NK-92 (cell line): ENCODE results near the gene STUM.

Source experiments
- DNase-seq: peaks from one replicate; lab custom pipeline; 2025; ENCODE audit not compliant: unreplicated experiment; lab: John Stamatoyannopoulos, UW

STUM gene

DNA sequence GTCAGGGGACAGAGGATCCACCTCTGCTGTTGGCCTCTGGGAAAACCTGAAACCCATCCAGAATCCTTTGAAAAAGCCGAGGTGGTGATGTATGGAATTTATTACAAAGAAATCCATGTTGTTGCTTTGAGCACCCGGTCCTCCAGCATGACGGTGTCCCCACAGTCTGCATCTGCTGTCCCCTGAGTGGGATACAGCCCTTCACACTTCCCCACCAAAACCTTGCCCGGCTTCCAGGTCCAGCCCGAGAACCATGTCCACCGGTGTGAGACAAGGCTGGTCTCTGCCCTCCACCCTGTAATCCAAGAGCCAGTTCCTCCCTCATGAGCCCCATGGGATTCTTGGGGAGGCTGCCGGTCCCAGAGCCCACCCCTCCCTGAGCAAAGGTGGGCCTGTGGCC lies 70.5 kb downstream of the STUM start:
- DNase-seq = no peak

DNA sequence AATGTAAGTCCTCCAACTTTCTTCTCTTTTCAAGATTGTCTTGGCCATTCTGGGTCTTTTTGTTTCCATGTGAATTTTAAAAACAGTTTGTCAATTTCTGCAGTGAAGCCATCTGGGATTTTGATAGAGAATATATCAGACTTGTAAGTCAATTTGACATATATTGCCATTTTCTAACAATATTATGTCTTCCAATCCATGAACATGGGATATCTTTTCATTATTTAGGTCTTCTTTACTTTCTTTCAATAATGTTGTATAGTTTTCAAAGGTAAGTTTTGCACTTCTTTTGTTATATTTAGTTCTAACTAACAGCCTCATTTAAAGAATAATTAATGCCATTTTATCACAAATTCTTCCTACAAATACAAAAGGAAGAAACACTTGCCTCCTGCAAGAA lies 73.4 kb downstream of the STUM start:
- no peak for DNase-seq

DNA sequence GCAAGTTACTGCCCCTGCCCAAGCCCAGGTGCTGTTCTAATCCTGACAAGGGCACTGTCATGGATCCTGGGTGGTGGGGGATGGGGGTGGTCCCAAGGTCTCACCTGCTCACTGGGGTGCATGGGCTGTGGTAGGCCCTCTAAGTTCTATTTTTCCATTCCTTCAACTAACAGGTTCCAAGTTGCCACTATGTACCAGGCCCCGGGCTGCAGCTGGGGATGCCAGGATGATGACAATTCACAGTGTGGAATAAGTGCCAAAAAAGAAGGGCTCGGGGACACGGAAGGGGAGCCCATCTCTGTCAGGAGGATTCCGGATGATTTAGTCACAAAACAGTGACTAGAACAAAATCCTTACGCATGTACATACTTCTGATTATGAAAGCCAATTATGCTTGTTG lies 76.0 kb downstream of the STUM start:
- DNase-seq = no peak

DNA sequence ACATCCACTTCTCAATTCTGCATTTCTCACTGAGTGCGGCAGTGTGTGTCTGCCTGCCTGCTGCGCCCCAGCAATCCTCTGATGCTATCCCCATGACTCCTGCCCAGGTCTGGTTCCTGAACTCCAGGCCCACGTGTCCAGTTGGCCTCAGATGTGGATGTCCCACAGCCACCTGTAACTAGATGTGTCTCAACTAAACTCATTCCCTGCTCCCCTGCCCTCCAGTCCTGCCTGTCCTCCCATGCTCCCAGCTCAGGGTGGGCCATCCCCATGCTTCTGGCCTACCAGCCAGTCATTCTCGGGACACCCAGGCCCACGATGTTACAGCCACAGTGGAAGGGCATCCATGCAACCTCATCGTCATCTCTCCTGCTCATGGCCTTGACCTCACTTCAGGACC lies 76.8 kb downstream of the STUM start:
- no peak for DNase-seq

DNA sequence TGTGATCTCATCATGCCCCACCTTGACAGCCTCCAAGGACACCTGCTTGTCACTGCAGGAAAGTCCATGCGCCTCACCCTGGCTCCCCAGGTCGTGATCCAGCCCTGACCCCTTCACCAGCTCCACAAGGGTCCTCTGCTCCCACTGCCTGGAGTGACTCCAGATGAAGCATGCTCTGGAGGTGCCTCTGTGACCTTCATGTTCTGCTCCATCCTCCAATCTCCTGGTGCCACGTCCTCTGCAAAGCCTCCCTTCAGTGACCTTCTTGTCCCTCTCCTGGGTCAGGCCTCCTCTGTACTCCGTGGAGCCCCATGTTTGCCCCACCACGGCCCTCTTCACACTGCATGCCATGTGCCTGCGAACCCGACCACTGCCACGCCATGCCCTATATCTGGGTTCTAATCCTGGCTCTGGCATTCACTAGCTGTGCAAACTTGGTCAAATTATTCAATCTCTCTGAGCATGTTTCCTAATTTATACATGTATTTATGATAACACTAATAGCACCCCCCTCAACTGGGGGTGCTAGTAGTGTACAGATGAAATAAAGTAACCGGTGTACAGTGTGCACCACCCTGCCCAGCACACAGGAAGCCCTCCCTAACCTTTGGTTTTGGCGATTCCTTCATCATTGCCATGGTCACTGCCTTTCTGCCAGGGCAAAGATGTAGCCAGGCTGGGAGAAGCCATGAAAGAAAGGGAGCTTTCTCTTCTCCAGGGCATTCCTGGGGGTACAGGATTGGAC lies 77.4 kb downstream of the STUM start:
- no peak for DNase-seq

DNA sequence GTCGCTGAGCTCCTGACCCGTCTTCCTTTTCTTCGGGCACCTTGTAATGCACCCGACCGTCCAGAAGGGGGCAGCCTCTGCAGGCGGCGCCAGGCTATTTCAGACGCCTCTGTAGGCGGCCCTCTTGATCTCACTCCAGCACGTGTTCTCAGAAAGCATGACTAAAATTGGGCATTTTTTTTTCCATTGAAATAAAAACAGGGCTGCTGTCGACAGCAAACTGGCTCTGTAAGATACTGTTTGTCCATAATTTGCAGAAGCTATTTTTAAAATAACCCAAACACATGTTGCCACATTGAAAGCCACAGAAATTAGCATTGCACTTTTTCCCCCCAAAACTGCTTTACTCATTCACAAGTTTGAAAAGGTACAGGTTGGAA lies 78.0 kb downstream of the STUM start:
- DNase-seq = no peak

DNA sequence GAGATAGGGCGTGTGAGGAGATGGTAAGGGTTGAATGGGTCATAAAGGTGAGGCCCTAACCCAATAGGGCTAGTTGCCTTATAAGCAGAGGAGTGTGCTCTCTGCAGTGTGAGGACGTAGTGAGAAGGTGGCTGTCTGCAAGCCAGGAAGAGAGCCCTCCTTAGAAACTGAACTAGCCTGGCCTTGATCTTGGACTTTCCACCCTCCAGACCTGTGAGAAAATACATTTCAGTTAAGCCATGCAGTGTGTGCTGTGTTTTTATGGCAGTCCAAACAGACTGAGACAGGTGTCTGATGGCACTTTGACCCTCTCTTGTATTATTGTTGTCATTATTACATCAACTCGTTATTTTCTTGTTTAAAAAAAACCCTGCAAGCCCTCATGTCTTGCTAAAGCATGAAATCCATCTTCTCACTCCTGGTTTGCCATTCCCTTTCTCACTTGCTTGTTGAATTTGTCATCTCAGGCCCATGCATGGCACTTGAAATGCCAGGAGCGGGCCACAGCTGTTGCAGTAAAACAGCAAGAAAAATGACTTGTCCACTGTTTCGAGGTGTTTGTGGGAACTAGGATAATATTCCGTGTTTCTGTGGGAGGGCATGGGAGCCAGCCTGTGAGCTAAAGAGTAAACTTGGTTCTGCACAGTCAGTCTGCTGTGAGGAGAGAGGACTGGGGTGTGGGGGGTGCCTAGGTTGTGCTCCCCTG lies 78.6 kb downstream of the STUM start:
- no peak for DNase-seq

DNA sequence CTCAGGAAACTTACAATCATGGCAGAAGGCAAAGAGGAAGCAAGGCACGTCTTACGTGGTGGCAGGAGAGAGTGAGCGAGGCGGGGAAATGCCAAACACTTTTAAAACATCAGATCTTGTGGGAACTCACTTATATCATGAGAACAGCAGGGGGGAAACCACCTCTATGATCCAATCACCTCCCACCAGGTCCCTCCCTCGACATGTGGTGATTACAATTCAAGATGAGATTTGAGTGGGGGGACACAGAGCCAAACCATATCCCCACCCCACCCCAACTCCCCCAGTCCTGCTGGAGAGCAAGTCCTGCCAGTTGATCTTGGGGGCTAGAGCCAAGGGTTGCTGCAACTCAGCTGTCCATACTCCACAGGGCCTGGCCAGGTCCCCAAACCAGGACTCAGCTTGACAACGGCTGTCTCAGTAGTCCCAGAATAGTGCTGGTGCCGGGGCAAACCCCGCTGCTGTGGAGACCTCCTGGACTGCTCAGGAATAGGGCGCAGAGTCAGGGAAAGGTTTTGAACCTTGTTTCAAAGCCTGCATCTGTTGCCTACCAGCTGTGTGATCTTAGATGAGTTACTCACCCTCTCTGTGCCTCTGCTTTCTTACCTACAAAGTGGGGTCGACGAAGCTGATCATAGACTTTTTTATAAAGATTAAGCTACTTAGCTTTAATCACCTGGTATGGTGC lies 79.5 kb downstream of the STUM start:
- no peak for DNase-seq

DNA sequence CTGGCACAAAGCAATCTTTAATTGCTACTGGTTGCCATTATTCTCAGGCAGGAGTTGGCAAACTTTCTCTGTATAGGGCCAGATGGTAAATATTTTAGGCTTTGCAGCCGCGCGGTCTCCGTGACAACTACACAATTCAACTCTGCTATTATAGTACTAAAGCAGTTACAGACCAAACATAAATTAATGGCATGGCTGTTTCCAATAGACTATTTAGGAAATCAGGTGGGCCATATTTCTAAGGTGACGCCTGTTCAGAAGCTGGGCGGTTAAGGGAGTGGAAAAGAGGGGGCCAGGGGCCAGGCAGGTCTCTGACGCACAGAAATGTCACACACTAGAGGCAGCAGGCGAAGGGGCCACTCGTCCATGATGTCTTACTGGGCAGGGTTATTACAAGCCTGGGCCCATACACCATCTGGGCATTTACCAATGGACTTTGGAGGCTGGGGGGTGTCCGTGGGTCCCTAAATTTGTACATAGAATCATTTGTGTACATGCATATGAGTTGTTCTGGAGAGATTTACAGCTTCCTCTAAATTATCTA lies 80.1 kb downstream of the STUM start:
- DNase-seq = no peak

DNA sequence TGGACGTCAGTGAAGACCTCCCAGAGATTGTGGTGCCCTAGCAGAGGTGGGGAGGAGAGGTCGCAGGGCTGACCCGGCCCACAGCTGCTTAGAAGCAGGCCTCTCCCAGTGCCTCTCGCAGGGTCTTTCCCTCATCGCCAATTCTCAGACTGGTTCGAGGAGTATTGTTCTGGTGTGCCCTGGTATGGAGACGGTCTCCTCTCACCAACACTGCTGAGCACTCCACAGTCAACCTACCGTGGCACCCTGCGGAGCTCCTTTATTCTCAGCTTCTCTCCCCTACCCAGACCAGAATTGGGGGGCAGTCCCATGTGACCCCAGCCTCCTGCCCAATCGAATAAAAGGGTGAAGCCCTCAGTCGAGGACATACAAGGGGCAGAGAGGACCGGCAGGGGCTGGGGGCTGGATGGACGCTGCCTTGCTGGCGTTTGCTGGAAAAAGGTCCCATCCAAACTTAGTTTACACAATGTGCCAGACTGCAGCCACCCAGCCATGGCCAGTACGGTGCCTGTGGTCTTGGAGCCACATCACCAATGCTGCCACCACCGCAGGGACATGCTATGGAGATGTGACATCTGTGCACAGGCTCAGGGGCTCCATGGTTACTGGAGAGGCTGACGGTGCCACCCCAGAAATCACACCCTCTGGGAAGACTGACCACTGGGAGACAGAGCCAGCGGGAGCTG lies 80.8 kb downstream of the STUM start:
- DNase-seq = no peak

DNA sequence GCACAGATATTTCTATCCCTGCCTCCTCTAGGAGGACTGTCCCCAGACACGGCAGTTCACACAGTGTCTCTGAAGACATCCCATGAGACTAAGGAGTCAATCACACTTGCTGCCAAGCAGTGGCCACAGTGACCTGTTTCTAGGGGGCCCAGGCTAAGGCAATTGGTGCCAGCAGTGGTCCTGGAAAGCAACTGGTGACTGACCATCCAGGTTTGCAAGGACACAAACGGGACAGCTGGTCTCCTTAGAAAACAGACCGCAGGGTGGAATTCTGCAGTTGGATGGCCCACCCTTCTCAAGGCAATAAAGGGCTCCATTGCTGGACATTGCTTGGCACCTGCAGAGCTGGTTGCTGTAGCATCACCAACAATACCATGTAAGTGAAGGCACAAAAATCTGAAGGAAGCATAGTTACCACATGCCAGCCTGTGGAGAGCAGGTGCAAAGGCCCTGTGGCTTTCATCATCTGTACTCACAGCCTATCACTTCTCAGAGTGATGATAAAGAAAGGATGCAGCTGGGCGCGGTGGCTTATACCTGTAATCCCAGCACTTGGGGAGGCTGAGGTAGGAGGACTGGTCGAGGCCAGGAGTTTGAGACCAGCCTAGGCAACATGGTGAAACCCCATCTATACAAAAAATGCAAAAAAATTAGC lies 81.5 kb downstream of the STUM start:
- no peak for DNase-seq

DNA sequence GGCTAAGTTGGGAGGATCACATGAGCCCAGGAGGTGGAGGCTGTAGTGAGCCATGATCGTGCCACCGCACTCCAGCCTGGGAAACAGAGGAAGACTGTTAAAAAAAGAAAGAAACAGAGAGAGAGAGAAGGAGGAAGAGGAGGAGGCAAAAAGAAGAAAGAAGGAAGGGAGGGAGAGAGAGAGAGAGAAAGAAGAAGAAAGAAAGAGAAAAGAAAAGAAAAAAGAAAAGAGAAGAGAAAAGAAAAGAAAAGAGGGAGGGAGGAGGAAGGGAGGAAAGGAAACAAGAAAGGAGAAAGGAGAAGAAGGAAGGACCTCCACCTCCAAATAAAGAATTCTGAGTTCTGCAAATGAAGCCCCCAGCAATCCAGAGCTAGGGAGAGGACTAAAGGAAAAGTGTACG lies 82.0 kb downstream of the STUM start:
- no peak for DNase-seq

DNA sequence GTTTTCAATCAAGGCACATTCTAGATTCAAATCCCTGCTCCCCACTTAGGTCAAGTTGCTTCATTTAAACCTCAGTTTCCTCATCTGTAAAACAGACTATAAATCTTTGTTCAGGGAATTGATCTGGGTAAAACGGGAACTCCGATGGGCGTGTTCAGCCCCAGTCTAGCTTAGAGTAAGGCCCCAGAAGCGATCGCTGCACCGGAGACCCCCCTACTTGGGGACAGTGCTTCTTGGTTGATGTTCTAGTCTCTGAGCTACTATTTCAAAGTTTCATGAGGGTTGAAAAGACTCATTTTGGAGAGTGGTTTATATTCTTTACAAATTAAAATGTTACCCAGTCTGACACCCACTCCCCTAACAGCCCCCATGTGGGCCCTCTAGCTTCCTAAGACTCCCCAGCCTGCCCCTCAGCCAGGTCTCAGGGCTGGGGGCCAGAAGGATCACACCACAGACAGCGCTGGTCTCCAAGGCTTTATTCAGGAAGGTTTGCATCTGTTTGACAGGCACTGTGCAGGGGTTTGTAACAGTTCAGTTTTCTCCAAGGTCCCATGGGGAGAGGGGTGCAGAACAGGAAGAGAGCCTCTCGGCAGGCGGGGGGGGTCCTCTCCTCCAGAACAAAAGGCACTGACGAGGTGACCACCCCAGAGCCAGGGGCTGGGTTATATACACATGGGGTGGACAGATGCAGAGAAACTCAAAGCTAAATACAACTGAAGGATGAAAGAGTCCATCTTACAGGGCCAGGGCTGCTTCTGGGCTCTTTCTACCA lies 82.9 kb downstream of the STUM start:
- no peak for DNase-seq

DNA sequence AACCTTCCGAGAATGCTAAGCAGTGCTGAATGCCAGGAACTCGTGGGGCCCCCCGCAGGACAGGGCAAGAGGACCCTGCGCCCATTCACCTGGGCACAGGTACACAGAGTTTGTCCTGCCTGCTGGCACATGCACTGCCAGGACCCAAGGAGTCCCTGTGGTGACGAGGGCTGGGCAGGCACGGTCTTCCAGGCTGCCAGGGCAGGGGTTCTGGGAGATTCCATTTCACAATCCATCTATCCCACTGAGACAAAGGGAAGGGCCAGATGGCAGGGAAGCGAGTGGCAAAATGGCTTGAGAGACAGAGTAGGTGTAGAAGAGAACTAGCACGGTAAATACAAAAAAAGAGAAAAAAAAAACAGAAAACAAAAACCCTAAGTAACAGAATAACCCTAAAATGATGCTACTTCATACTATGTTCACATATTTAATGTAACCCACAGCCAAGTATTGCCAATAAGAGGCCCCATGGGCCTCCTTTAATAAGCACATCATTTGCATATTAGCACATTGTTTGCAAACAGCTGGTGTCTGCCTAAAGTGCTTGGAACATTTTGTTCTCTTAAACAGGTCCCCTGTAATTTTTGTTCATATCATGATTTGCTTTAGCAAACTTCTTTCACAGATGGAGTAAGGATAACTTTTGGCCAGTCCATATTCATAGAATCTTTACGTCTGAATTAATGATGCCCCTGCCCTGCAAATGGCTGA lies 83.8 kb downstream of the STUM start:
- DNase-seq = no peak

DNA sequence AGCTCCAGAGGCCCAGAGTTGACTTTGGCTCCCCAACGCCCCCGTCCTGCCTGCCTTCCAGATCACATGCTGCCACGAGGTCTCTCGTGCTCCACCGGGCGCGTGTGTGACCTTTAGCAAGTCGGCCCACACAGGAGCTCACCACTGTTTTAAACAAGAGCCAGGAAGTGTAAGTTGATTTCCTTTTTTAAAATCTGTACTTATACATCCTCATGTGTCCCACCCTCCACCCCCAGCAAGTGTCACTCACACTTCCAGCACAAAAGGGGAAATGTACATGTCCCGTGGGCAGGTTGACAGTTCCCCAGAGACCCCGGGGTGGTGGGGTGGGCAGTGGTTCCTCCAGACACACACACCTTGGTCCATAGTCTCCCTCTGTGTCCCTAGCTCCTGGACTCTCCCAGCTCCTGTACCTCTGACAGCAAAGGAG lies 84.4 kb downstream of the STUM start:
- DNase-seq = no peak

DNA sequence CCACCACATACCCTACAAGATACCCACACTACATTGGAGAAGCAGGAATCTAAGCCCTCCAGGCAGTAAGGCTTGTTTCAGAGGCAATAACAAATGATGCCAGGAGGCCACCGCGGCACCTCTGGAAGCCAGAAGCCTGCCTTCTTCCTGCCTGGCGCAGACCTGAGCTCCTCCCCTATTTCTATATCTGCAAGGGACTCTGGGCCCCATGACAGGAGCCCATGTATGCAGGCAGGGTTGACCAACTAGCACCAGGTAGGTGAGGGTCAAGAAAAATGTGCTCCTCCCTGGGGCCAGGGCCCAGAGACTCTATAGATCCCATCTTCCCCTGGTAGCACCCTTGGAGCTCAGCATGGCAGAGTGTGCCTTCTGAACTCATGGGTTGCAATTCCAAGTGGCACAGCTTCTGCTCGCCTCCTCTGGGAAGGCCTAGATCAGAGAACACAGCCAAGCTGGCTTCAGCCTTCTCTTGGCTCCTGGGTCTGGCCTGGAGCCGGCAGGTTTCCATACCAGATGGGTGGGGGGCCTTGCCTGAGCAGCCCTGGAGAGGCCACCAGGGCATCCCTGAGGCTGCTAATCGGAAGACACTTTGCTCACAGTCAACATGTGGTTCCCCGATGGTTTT lies 85.1 kb downstream of the STUM start:
- no peak for DNase-seq

DNA sequence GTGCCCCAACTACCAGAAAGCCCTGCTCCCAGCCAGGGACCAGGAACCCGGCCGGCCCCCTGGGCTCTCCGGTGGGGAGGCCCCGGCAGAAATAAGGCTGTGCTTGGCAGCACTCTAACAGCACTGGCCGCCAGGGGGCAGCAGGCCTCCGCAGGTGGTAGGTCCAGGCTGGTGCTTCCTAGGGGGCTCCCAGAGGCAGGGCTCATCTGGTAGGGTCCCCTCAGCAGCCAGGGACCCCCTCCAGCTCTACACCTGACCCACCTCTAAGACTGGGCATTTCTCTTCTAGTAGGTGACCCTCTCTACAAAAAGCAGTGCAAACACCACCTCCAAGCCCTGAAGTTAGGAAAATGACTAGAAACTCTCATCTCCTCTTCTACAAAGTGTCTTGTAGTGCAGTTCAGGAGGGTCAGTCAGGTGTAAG lies 85.6 kb downstream of the STUM start:
- no peak for DNase-seq

DNA sequence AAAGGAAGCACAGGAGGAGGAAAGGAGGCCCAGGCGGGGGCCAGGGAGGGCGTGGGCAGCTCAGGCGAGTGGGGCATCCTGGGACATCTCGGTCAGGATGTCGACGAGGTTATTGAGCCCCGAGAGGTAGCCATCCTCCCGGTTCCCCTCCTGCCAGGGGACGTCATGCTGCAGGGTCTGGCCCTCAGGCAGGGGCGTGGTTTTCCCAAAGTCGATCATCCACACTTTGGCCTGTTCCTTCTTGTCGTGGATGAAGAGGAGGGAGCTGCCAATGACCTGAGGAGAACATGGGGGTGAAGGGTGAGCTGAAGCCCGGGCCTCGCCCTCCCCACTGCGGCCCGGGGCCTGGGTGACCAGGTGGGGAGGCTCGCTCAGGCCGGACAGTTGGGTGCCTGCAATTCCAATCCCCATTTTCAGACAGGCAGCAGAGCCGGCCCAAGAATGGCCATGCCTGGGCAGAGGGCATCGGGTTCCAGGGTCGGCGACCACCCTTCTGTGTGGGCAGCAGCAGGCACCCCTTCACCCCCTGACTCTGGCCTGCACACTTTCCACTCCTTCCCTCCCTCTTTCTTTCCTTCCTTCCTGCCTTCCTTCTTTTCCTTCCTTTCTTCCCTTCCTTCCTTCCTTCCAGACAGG lies 86.2 kb downstream of the STUM start:
- DNase-seq = no peak
